HG03060 (cell line): ENCODE data around the gene RASEF.
"Not testable (repeated sequence)": the region's sequence is repeated elsewhere in the genome, so short reads cannot be mapped to it uniquely, and the experiment has no call there.

Experiments
- ATAC-seq: cut with Tn5 transposase; IDR thresholded peaks from one replicate; pipeline ENCODE4 v1.9.1; 2021; ENCODE audit warnings: low read depth, moderate number of reproducible peaks; ENCODE audit not compliant: unreplicated experiment

The RASEF gene

DNA sequence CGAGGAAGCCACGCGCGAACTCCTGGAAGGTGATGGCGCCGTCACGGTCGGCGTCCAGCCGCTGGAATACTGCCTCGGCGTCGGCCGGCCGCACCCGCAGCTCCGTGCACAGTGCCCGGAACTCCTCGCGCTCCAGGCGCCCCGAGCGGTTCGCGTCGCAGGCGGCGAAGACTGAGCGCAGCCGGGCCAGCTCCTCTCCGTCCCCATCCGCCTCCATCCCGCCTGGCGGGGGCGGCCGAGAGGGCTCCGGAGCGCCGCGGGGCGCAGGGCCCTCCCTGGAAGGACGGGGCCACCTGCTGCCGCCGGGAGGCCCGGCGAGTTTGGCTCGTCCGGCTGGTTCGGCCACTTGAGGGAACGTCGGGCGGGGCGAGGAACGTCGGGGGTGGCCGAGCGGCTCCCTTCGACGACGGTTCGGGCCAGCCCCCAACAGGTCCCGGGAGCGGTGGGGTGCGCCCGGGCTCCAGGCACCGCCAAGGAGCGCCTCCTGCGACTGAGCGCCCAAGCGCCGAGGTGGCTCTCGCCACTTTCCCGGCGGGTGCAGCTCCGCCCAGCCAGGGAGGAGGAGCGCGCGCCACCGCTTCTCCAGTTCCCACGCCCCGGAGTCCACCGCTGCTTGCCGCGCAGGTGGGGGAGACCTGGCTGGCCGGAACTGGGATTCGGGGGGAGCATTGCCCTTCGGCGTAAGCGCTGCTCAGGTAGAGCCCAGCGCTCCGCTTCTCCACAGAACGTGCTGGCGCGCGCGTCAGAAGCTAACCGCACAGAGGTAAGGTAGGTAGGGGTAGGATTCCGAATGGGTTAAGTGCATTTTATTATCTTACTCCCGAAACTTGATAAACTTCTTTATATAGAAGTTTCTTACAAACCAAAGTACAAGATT, at the start of gene RASEF:
Gene RASEF (minus strand): TSS at position 492 of the 877 bp plus-strand sequence. CDS start 275 bp downstream, at position 217.
- ATAC-seq, result no peak

DNA sequence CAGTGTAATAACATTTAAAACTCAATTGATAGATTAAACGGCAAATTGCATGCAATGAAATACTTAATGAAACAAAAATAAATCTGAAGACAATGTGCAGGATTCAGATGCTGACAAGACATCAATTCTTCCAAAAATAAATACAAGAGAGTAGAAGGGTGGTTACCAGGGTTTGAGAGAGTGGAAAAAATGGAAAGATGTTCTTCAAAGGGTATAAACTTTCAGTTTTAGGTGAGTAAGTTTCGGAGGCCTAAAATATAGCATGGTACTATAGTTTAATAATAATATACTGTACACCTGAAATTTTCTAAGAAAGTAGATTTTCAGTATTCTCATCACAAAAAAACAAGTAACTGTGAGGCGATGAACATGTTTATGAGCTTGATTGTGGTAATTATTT, 48.2 kb upstream of the RASEF start:
- ATAC-seq, result no peak

DNA sequence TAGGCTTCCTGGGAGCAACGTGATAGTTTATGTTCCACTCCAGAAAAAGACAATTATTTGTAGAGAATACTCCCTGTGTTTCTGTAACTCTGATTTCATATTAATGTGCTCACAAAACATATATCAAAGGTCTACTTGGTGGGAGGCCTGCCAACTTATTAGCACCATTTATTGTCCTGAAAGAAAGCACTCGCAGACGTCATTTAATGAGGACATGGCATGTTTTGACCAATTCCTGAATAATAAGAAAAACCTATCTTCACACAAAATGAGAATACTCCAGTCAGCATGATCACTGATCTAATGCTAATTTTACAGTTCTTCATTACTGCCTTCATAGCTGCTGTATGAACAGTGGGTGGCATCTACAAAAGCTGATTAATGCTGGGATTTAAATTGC, 46.4 kb upstream of the RASEF start:
- ATAC-seq, result no peak

DNA sequence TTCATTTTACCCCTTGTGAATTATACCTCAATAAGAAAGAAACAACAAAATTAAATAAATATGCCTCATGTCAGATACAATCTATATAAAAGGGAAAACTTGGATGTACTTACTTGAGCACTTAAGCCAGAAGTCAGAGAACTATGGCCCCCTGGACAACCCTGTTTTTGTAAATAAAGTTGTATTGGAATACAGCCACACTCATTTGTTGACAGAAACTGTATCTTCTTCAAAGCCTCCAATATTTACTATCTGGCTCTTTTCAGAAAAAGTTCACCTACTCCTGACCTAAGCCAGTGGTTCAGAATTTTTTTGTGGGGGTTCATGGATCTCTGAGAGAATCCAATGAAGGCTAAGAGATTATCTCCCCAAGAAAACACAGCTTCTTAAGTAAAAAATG, 45.3 kb upstream of the RASEF start:
- no peak for ATAC-seq

DNA sequence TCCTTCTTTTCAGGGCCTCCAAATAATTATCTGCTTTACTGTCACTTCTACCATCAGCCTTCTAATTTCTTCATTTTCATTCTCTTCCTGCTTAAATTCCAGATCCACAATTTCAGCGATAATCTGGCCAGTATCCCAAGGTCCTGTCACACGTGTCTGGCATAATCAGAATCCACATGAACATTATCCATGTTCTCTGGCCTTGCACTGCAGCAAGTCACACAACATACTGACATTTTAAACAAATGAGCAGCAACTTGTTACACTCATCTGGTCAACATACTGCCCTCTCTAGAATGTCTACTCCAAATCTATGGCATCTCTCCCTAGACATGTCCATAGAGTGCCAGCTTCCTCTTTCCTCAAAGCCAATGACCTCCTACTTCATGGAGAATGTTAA, 43.8 kb upstream of the RASEF start:
- ATAC-seq, result no peak

DNA sequence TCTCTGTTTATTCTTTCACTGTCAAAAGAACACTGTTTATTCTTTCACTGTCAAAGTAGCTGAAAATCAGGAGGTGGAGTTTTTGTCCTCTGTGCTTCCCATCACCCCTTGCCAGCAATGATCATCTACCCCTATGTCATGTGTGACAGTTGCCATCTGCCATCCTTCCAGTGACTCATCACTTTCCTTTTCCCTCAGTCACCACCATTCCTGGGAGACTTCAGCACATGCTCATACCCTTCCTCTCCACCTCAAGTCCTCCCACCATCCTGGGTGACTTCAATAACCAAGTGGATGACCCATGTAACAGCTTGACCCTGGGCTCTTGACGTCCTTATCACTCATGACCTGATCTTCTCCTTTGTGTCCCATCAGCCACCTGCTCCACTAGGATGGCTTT, 43.3 kb upstream of the RASEF start:
- no peak for ATAC-seq

DNA sequence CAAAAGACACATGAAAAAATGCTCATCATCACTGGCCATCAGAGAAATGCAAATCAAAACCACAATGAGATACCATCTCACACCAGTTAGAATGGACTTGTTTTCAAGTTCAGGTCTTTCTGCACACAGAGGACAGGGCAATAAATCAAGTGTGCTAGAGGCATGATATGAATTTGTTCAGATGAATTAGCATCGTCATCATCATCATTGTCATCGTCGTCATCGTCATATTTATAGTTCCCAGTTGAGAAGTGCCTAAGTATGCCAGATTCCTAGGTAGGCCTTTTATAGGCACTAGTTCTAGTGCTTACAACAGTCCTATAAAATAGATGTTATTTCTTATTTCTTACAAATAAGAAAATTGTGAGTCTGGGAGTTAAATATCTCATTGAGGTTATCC, 34.7 kb upstream of the RASEF start:
- ATAC-seq, result no peak

DNA sequence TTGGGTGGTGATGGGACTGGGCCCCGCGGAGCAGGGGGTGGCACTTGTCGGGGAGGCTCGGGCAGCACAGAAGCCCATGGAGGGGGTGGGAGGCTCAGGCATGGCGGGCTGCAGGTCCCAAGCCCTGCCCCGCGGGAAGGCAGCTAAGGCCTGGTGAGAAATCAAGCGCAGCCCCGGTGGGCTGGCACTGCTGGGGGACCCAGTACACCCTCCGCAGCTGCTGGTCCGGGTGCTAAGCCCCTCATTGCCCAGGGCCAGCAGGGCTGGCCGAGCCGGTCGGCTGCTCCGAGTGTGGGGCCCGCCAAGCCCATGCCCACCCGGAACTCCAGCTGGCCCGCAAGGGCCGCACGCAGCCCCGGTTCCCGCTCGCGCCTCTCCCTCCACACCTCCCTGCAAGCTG, 30.4 kb upstream of the RASEF start:
- not testable (repeated sequence) for ATAC-seq

DNA sequence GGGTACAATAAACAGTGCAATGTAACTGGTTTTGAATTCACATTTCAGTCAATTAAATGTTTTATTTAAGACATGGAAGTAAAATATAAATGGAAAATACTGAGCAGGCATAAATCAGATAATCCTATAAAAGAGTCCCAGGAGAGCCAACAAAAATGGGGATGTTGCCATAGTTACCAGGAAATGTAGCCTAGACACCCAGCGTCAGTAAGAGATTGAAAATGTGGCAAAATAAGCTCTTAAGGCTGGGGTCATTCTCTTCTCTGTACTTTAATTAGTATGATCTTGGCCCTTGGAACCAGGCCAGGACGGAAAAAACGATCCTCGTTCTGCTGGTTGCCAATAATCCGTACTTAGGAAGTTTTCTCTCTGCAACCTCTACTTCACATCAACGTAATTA, 18.9 kb upstream of the RASEF start:
- no peak for ATAC-seq

DNA sequence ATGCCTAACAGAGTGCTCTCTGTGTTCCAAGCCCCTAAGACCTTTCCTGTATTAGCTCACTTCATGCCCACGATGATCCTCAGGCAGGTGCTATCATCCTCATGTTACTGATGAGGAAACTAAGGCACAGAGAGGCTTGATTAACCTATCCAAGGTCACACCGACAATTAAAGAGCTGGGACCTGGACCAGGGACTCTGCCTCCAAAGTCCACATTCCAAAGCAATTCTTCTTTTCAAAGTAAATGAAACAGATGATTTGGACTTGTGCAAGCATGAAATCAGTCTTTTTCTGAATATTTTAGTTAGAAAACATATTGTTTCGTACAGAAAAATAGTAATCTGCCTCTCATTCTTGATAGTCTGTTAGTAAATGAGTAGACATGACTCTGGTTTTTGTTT, 18.1 kb upstream of the RASEF start:
- no peak for ATAC-seq

DNA sequence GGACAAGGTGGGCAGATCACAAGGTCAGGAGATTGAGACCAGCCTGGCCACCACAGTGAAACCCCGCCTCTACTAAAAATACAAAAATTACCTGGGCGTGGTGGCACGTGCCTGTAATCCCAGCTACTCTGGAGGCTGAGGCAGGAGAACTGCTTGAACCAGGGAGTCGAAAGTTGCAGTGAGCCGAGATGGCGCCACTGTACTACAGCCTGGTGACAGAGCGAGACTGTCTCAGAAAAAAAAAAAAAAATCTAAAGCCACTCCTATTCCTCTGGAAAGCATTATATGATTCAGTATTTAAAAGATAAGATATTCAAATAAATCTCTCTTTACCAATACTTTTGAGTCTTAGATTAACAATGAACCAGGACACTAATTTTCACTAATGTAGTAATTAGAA, 13.0 kb upstream of the RASEF start:
- not testable (repeated sequence) for ATAC-seq

DNA sequence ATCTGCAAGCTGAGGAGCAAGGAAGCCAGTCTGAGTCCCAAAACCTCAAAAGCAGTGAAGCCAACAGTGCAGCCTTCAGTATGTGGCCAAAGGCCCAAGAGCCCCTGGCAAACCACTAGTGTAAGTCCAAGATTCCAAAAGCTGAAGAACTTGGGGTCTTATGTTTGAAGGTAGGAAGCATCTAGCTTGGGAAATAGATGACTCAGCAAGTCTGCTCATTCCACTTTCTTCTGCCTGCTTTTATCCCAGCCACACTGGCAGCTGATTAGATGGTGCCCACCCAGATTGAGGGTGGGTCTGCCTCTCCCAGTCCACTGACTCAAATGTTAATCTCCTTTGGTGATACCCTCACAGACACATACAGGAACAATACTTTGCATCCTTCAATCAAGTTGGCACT, 9.6 kb upstream of the RASEF start:
- not testable (repeated sequence) for ATAC-seq

DNA sequence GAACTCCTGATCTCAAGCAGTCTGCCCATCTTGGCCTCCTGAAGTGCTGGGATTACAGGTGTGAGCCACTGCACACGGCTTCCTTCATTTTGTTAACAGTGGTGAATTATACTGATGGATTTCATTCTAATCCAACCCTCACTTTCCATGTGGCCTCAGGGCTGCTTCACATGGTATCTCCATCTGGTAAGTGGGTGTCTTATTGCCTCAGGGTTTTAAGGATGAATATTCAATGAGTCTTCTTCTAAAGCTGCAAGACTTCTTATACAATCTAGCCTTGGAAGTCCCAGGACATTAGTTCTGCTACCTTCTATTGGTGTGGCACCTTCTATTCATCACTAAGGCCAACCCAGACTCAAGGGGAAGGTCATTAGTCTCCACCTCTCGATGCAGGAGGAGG, 8.7 kb upstream of the RASEF start:
- no peak for ATAC-seq

DNA sequence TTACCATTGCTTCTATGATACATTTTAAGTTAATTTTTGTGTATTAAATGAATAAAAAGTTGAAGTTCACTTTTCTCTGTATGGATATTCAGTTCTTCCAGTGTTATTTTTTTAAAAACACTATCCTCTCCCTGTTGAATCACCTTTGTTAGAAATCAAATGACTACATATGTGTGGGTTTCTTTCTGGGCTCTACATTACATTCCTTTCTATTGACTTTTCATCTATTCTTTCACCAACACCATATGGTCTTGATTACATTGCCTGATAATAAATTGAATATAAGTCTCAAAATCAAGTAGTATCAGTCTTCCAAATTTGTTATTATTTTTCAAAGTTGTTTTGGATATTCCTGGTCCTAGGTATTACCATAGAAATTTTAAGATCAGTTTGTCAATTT, 7.3 kb upstream of the RASEF start:
- no peak for ATAC-seq

DNA sequence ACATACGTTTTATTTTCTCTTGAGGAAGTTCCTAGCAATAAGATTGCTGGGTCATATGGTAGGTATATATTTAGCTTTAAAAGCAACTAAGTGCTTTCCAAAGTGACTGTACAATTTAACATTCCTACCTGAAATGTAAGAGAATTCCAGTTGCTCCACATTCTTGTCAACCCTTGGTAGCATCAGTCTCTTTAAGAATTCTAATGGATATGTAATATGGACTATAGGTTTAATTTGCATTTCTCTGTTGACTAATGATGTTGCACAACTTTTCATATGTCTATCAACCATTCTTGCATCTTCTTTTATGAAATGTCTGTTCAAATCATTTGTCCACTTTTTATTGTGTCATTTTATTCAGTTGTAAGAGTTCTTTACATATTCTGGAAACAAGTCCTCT, 6.7 kb upstream of the RASEF start:
- no peak for ATAC-seq

DNA sequence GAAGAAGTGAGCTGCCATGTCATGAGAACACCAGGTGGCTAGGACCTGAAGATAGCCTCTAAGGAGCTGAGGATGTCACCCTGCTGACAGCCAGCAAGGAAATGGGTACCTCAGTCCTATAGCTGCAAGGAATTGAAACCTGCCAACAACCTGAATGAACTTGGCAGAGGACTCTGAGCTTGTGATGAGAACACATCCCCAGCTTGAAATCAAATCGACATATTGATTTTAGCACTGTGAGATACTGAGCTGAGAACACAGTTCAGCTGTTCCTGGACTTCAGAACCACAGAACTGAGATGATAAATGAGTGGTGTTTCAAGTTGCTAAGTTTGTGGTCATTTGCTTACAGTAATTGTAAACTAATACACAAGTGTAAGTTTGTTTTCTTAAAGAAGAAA, 5.5 kb upstream of the RASEF start:
- no peak for ATAC-seq

DNA sequence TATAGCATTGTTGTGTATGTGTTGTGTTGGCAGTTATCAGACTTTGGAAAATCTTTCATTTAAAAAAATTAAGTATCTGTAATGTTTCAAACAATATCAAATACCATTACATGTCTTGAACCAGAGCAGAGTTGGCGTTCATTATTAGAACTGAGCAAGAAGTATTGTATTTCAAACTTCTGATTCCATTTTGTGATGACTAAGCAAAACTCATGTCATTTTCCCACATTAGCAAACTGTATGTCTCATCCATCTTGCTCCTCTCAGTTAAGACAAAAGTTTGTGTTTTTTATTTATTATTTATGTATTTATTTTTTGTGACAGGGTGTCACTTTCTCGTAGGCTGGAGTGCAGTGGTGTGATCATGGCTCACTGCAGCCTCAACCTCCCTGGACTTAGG, 4.6 kb upstream of the RASEF start:
- ATAC-seq, result no peak

DNA sequence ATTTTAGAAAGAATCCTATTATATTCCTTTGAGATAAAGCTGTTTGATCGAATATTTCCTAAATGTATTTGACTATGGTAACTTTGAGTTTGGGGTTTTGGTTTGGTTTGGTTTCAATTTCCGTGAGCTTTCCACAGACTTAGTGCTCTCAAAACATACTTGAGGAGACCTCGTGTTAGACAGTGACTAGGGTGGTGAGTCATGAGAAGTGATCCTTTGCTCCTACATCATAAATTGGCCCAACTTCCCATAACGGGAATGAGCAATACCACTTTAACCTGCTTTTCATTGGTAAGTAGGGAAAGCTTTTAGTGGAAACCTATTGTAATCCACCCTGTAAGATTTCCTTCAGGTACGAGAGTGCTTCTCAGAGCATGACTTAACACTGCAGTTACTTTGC, 3.8 kb upstream of the RASEF start:
- ATAC-seq, result no peak

DNA sequence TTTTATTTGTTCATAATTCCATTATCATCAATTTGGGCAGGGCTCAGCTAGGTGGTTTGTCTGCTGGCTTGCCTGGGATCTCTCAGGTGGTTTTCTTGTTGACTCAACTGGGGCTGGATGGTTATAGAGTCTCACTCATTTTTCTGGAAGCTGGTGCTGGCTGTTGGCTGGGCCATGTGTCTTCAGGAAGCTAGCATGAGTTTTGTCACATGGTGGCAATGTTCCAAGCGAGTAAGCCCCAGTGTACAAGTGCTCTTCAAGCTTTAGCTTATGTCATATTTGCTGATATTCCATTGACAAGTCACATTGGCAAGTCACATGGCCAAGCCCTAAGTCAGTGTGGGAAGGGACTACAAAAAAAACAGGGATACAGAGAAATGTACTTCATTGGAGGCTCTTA, 2.3 kb upstream of the RASEF start:
- ATAC-seq, result no peak

DNA sequence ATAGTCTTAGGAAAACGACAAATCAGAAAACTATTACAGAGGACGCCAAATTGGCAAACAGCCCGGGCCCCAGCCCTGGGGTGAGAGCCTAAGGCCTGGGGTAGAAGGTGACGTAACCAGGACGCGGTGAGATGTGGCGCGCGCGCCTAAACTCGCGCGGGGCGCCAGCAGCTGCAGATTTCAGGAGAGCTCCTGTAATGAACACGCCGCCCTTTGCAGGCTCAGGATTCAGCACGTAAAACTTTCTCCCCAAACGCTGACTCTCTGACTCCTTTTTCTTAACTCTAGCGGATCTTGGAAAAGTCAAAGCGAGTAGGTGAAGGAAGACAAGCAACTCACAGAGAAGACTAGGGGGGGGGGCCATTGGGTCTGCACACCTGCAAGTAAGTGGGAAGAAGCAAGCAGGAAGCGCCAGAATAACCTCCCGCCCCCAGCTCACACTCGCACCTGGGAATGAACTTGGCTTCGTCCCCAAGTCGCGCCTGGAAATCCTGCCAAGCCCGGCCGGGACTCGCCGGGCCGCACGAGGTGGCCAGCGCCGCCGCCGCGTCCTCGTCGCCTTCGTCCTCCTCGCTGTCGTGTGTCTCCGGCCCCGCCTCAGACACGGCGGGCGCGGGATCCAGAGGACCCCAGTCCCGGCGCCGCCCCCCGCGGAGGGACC, 822 bp downstream of the RASEF start:
- no peak for ATAC-seq

DNA sequence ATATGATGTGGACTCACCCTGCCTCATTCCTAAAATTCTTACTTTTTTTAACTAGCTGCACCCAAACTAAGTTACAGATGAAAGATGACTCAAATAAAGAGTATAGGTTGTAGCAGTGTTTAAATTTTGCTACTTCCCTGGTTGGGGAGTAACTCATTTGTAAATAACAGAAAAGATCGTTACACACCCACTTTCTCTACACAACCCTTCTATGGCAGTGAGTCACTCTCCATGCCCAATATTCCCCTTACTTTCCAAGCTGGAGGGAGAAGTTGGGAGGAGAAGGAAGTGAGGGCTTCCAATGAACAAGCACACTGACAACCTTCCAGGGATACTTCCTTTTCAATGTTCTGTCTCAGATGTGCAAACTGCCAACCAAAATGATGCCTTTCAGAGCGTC, 1.9 kb downstream of the RASEF start:
- no peak for ATAC-seq

DNA sequence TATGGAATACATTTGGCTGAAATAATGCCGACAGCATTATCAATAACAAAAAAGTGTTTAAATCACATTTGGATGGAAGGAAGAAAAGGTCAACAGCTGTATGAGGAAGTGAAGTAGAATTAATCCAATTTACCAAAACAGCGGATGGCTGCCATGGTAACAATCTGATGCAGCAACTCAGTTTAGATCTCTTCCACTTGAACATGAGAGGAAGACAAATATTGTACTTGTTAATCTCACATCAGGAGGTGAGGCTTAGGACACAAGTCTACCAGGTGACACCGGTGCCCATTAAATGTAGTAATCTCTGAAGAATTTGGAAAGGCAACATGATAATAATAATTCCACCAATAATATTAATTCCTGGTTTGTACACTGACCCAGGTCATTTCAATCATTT, 2.4 kb downstream of the RASEF start:
- ATAC-seq, result no peak
